CD4-positive, alpha-beta T cell treated with Interleukin-10 for 1 hour (primary cell): ENCODE measurements around the gene POTEF.
"Not testable (repeated sequence)": the region's sequence is repeated elsewhere in the genome, so short reads cannot be mapped to it uniquely, and the experiment has no call there.

Source experiments
- DNase-seq: peaks from one replicate; pipeline ENCODE4 v3.0.0-alpha.2; 2020

POTEF gene

DNA sequence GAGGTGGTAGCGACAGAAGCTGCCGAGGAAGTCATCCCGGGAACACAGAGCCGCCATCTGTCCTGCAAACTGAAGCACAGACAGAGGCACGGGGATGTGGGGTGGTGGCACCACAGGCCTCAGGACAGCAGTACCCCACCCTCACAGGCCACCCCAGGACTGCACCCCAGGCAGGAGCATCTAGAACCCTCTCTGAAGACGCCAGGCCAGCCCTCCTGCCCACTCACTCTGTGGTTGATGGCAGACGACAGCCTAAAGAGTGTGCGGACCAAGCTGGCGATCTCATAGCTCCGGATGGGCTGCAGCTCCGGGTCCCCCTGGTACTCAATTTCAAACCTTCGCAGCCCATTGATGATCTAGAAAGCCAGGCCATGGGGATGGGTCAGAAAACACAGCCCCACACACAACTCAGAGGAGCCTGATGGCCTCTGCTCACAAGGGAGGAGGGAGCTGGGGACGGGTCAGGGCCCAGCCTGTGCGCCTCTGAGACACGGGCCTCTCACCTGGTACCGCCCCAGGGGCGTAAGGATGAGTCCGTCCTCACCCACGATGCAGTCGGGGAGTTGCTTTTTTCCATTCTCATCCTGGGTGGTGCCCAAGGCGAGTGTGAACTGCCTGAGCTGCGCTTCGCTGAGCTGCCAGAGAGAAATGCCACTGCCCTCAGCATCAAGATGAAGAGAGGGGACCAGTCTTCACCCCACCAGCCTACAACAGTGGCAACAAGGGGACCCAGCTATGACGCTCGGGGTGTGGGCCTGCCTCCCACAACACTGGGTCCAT, 24.0 kb upstream of the POTEF start:
- no peak for DNase-seq

- DNase-seq: not testable (repeated sequence)
Measured at GRCh38 chr2:130152136-130152815, 23.3 kb upstream of the POTEF start.

GRCh38 chr2:130151145-130151512, 22.1 kb upstream of the POTEF start:
- DNase-seq: not testable (repeated sequence)

GRCh38 chr2:130150181-130151144, 21.4 kb upstream of the POTEF start:
- DNase-seq: no peak

DNA sequence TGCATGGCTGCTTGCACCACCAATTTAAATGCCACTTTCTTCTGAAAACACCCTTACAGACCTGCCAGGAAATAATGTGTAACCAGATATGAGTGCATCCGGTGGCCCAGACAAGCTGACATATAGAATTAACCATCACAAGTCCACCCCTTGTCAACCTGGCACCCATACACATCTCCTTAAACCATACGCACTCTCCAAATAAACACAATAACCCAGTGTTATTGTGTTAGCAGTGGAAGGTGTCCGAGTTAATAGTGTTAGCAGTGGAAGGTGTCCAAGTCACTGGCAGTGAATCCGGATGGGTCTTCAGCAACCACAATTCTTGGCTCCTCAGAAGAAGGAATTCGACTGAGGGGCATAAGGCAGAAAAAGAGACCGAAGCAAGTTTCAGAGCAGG, 19.5 kb upstream of the POTEF start:
- not testable (repeated sequence) for DNase-seq

DNA sequence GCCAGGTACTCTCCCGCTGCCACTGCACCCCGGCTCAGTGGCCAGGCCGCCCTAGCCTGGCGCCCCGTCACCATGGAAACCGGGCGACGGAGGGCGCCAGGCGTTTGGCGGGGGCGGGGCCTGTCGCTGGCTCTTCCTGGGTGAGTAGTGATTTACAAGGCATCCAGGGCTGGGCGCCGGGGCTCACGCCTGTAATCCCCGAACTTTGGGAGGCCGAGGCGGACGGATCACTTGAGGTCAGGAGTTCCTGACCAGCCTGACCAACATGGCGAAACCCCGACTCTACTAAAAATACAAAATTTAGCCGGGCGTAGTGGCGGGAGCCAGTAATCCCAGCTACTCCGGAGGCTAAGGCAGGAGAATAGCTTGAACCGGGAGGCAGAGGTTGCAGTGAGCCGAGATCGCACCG, 16.0 kb upstream of the POTEF start, which contains the start of gene CCDC74B:
Gene CCDC74B (minus strand): TSS at position 107 of the 409 bp plus-strand sequence. CDS start 116 bp downstream, outside the sequence.
- DNase-seq: peak; percentile 65

- not testable (repeated sequence) for DNase-seq
Measured at GRCh38 chr2:130143266-130144039, 14.4 kb upstream of the POTEF start.

DNA sequence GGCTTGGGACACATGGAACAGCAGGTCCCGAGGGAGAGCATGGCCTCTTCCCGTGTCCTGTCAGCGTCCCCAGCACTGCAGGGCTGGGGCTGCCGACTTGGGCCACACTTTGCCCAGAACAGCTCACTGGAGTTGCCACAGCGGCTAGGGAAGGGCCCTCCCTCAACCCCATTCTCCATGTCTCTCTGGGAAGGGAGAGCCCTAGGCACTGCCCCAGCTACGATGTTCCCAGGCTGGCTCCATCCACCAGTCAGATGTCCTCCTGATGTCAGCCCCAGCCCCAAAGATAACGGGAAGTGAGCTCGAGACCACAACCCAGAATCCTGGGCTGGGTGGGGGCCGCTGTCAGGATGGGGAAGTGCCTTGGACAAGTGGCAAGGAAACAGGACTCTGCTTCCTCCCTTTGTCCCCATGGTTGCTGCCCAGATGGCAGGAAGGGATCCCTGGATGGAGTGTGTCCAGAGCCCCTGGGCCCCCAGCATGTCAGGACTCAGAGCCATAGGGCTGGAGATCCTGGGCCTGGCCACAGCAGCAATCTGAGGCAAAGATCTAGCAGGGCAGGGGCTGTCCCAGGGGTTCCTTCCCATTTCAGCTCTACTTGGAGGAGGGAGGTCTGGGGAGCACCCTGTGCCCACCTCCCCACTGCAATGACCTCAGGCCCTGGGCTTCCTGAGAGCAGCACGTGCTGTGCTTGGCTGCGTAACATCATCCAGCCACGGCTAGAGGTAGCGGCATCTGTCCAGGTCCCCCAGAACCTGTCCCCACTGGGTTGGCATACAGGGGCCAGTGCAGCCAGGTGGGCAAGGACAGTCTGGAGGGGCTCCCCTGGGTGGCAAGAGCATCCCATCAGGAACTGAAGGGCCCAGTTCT, 13.6 kb upstream of the POTEF start:
- not testable (repeated sequence) for DNase-seq

DNA sequence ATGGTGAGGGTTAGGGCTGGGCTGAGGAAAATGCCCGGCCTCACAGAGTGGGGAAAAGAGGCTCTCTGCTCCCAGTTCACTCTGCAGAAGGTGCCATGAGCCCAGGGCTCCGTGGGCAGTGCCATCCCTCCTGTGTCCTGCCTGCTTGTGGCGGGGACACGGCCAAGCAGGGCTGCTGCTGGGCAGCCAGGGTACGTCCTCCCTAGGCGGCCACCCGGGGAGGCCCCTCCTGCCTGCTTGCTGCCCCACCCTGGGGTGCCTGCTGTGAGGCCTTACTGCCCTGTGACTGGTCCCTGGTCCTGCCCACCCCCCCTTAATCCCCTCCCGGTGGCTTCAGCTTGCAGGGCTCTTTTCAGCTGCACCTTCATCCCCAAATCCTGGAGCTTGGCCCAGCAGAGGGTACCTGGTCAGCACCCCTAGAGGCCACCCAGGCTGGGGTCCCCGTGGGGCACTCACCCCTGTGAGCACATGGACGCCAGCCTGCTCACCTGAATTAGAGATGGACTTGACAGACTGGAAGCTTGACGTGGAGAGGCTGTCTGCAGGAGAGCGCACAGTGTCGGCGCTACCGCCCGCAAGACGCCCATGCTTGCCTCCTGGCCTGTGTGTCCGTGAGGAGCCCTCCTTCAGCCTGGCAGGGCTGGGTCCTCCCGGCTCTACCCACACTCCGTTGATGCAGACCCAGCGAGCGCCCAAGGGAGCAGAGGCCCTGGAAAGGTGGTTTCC, 12.8 kb upstream of the POTEF start:
- DNase-seq: not testable (repeated sequence)

- DNase-seq: not testable (repeated sequence)
Measured at GRCh38 chr2:130141002-130141401, 12.0 kb upstream of the POTEF start.

- DNase-seq: not testable (repeated sequence)
Measured at GRCh38 chr2:130140516-130140915, 11.5 kb upstream of the POTEF start.

DNA sequence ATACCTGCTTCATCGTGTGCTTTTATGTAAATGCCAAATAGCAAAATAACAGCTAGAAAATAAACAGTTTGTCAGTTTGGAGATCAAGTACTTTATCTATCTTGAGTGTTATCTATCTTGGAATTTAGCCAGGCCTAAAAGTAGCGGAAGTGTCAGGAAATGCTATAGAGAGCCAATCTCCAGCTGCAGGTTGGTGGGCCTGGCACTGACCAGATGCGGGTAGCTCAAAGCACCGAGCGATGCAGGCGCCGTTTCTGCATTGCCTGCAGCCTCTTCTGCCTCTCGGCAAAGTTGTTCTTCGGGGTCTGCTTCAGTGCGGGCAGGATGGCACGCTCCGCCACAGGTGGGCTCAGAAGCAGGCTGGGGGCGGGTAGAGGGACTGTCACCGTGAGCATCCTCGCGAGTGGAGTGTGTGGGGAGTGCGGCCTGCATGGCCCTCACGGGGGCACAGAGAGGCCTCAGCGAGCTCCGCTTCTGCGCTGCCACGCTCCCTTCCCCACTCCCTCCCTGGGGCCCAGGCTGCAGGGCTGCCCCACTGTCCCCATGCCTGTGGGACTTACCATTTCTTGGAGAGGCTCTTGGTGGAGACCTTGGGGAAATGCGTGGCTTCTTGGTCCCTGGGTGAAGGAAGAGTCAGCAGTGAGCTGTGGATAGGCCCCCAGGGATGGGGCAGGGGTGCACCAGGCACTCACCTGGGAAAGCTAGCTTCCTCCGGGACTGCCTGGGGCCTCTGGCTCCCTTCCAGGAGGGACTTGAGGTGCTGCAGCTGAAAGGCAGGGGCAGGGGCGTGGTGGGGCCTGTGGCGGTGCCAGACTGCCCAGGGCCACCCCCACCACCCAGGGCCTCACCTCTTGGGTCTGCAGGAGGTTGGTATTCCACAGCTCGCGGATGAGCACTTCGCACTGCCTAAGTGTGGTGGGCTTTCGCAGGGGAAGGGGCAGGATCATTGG, 10.6 kb upstream of the POTEF start:
- DNase-seq: not testable (repeated sequence)

GRCh38 chr2:130138841-130139251, 9.8 kb upstream of the POTEF start:
- DNase-seq: not testable (repeated sequence)

DNA sequence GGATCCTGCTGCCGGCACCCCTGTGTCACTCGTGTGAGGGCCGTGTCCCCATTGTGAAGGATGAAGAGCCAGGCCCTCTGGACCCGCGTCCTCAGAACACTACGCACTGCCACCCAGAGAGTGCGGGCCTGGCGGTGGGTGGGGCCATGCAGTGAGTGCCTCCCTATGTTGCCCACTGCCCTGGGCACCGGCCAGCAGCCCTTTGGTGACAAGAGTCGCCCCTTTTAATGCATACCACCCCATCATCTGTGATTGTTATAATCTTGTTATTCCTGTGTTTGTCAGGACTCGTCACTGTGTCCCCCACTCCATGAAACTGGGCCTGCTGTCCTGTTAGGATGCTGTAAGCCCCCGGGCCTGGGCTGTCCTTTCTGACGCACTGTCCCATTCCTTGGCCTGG, 9.3 kb upstream of the POTEF start:
- DNase-seq: not testable (repeated sequence)

DNA sequence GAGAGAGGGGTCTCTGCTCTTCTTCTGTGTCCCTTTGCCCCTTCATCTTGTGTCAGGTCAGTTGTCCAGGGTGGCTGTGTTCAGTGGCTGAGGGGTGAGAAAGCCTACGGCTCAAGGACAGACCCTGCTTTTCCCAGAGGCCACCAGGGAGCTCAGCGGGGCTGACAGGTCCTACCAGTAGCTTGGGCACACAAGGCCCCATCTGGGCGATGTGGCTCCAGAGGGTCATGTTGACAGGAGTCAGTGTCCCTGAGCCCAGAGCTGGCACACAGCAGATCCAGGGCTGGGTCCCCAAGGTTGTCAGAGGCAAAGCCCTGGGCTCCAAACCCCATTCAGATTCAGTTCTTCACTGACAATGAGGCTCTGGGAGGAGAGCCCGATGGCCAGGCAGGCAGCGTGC, 8.1 kb upstream of the POTEF start:
- not testable (repeated sequence) for DNase-seq

- not testable (repeated sequence) for DNase-seq
Measured at GRCh38 chr2:130136546-130136945, 7.5 kb upstream of the POTEF start.

DNA sequence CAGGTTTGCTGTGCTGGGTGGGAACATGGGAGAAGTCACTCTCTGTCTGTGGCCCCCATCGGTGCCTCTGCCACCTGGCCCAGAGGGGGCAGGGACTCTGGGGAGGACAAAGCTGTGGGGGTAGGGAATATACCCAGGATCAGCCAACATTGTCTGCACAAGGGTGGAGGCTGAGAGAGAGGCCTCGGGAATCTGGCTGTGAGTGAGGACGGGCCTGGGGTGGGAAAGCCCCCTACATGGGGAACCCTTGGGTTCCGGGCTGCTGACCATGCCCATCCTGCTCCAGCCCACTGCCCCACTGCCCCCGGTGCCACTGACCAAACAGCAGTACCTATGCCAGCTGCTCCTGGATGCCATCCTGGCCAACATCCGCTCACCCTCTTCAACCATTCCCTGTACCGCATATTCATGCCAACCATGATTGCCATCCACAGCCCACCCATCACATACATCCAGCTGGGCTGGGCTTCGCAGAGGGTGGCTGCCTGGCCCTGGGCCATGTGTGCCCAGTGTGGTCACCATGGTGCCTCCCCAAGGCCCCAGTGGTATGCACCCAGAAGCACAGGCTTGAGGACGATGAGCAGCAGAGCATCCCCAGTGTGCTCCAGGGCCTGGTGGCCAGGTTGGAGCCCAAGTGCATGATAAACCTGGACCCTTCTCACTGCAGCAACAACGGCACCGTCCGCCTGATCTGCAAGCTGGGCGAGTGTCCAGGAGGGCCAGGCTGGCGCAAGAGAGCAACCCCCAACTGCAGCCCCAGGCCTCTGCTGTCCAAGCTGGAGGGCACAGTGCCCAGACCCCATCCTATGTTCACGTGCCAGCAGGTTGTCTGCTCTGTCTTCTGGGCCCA, 6.9 kb upstream of the POTEF start:
- DNase-seq: no peak

GRCh38 chr2:130128464-130128863, 558 bp downstream of the POTEF start:
- not testable (repeated sequence) for DNase-seq
